ENCODE results near the gene BAZ2B. TPM values are rescaled to one million over a fixed set of nuclear protein-coding genes. Genes with fewer than 3 reads are reported as not detected.

Gene BAZ2B
- total RNA-seq, 4 donors from 2014 or later, result 46.8 to 72.8 (median 53.4) TPM

- intact Hi-C loops (cut with DNase I; ENCODE audit: low total_unique reads), result no loop called here
- no peak for DNase-seq (ENCODE audit: low spot score in 2 of 2)
- TF ChIP-seq CTCF (IDR thresholded peaks at IDR 0.05), result no peak
- no peak for TF ChIP-seq POLR2A (IDR thresholded peaks at IDR 0.05)
- no peak overlapping the region for H3K4me3 ChIP-seq (ENCODE audit: low read depth, poor library complexity, severe bottlenecking)
Measured at GRCh38 chr2:159455330-159455918, 160.9 kb downstream of the BAZ2B start.

GRCh38 chr2:159454185-159454584 is 162.2 kb downstream of the BAZ2B start:
- intact Hi-C loops (cut with DNase I; ENCODE audit: low total_unique reads), result no loop called here
- no peak for TF ChIP-seq CTCF (IDR thresholded peaks at IDR 0.05)
- DNase-seq (ENCODE audit: low spot score in 2 of 2), result no peak
- H3K4me3 ChIP-seq (ENCODE audit: low read depth, poor library complexity, severe bottlenecking), result no peak overlapping the region

GRCh38 chr2:159450180-159450579 is 166.2 kb downstream of the BAZ2B start:
- TF ChIP-seq CTCF (IDR thresholded peaks at IDR 0.05) (no peak), POLR2A (IDR thresholded peaks at IDR 0.05) (no peak)
- no peak for DNase-seq (ENCODE audit: low spot score in 2 of 2)
- H3K4me3 ChIP-seq (ENCODE audit: low read depth, poor library complexity, severe bottlenecking), result no peak overlapping the region
- intact Hi-C loops (cut with DNase I; ENCODE audit: low total_unique reads), result no loop called here
- 86 to 87% methylated on average over 3 of the region's 3 CpGs for WGBS, 2 donors

GRCh38 chr2:159449504-159450124 is 166.7 kb downstream of the BAZ2B start:
- intact Hi-C loops (cut with DNase I; ENCODE audit: low total_unique reads), result no loop called here
- DNase-seq (ENCODE audit: low spot score in 2 of 2), result no peak
- no peak overlapping the region for H3K4me3 ChIP-seq (ENCODE audit: low read depth, poor library complexity, severe bottlenecking)
- 0% methylated on average over 1 of the region's 1 CpG for WGBS, 2 donors
- TF ChIP-seq CTCF (IDR thresholded peaks at IDR 0.05), result no peak
- no peak for TF ChIP-seq POLR2A (IDR thresholded peaks at IDR 0.05)

- intact Hi-C loops (cut with DNase I; ENCODE audit: low total_unique reads), result no loop called here
- TF ChIP-seq CTCF (IDR thresholded peaks at IDR 0.05) (no peak), POLR2A (IDR thresholded peaks at IDR 0.05) (no peak)
- DNase-seq (ENCODE audit: low spot score in 2 of 2), result no peak
- 98 to 100% methylated on average over 2 of the region's 2 CpGs for WGBS, 2 donors
- no peak overlapping the region for H3K4me3 ChIP-seq (ENCODE audit: low read depth, poor library complexity, severe bottlenecking)
Measured at GRCh38 chr2:159446817-159447216, 169.5 kb downstream of the BAZ2B start.

- no peak for DNase-seq (ENCODE audit: low spot score in 2 of 2)
- no peak overlapping the region for H3K4me3 ChIP-seq (ENCODE audit: low read depth, poor library complexity, severe bottlenecking)
- WGBS, 2 donors, result 96 to 97% methylated on average over 2 of the region's 2 CpGs
- TF ChIP-seq CTCF (IDR thresholded peaks at IDR 0.05) (no peak), POLR2A (IDR thresholded peaks at IDR 0.05) (no peak)
- intact Hi-C loops (cut with DNase I; ENCODE audit: low total_unique reads), result no loop called here
Measured at GRCh38 chr2:159446201-159446600, 170.1 kb downstream of the BAZ2B start.

All from lower leg skin (tissue), 4 donors.